Spleen (tissue), 7 donors: ENCODE measurements around the gene CENPL.

Experiments used
- CTCF ChIP-seq, 11 experiments: fragments of 200-600 bp in 7 of 11; fragments of 450-650 bp in 4 of 11; sonication (generic) in 4 of 11; IDR thresholded peaks in 8 of 11; conservative IDR thresholded peaks in 3 of 11; 1 replicate in 7 of 11; 2 replicates in 4 of 11; pipeline versions ENCODE4 v1.4.0 to v1.8.0; 2016 to 2021; ENCODE audit warnings: antibody characterized with exemption in 11 of 11, inconsistent platforms in 4 of 11, mild to moderate bottlenecking in 1 of 11
- POLR2A ChIP-seq, 3 donors: fragments of 450-650 bp; IDR thresholded peaks; one replicate each; pipeline ENCODE4 v1.5.1; 2017; ENCODE audit warnings: antibody characterized with exemption in 3 of 3, mild to moderate bottlenecking in 1 of 3
- donor health status: DM: no; HTN: no; CAD: no; lungs with moderate emphysema.
- donor health status: DM: no; HTN: no; CAD: no.
- donor health status: DM: no; HTN: no; CAD: no.

GRCh38 chr1:173866413-173867115, 41.9 kb upstream of the CENPL start:
- TF ChIP-seq CTCF (IDR thresholded peaks at IDR 0.05 in 8 of 11, conservative IDR thresholded peaks at IDR 0.05 in 3 of 11) (no peak), POLR2A (IDR thresholded peaks at IDR 0.05) (no peak)
